ENCODE data around the gene FUOM.

FUOM gene

GRCh38 chr10:133309720-133310398 is 48.0 kb downstream of the FUOM start:
- DNase-seq: no peak

DNA sequence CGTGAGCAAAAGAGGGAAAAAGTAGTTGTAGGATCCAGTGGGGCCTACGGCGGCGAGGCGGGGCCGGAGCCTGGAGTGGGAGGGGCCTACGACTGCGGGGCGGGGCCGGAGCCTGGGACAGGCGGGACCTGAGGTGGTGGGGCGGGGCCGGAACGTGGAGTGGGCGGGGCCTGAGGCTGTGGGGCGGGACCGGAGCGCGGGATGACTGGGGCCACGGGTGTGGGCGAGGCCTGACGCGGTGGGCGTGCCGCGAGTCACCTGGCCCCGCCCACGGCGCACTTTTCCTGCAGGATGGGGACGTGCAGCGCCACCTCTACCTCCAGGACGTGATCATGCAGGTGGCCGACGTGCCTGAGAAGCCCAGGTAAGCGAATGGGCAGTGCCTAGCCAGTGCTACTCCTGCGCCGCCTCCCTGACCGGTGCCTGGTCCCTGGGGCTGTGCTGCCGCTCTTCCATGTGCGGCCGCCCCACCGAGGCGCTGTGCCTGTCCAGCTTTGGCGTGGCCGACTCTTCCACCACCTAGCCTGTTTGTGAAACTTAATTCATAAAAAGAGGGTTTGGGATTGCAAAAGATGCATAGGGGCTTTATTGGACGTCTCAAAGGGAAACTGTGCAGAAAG is 48.6 kb downstream of the FUOM start:
- peak; percentile 92 for DNase-seq

GRCh38 chr10:133308421-133309099 is 49.3 kb downstream of the FUOM start, which contains the start of the genes TUBGCP2 and ZNF511:
Gene TUBGCP2 (minus strand): TSS chr10:133308872. CDS start chr10:133302941, 5,931 bp downstream.
Gene ZNF511 (plus strand): TSS chr10:133308914. CDS start chr10:133308944, 30 bp downstream.
- peak; percentile 90 for DNase-seq

DNA sequence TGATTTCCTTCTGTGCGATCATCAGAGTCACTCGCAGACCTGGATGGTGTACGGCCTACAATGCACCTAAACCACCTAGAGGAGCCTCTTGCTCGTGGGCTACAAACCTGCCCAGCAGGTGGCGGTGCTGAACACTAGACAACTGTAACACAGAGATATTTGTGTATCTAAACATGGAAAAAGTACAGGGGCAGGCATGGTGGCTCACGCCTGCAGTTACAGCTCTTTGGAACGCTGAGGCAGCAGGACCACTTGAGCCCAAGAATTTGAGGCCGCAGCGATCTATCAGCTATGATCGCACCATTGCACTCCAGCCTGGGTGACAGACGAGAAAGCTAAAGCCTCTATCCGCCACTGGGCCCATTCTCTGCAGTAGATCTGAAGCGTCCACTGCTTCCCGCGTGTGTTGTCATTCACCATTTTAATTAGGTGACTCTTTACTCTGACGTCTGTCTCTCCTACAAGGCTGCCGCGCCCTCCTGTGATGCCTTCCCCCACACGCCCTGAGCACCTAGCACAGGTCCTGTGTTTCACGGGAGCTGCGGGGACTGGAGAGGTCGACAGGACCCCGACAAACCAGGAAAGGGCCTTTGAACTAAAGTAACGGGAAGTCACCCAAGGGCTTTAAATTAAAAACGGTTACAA is 49.9 kb downstream of the FUOM start:
- peak; percentile 88 for DNase-seq

DNA sequence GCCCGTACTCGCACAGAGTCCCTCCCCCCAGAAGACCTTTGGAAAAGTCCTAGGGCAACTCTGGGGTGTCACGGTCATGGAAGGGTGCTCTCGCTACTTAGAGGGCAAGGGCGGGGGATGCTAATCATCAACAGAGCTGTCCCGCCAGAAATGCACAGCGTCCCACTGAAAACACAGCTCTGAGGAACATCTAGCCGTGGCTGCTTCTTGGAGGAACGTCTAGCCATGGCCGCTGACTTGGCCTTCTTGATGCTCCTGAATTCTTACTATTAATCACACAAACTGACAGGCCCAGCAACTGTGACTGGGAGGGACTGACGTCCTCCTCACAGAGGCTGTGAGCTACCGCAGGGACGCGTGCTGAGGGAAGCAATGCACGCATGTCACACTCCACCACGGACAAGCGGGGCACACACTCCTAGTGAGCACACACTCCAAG is 50.9 kb downstream of the FUOM start:
- DNase-seq: no peak

DNA sequence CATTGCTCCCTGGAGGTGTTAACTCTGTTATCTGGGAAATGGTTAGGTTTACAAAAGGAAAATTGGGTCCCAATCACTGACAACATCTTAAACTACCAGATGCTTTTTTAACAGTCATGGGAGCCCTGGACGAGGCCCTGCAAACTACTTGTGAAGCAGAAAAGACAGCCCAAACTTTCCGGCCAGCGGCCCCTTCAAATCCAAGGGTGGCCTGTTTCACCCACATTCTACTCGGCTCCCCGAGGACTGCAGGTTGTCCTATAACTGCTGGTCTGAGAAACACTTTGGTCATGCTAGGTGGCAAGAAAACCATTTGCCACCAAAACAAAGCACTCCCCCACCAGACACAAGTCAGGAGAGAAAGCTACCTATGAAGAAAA is 51.7 kb downstream of the FUOM start:
- no peak for DNase-seq

Measured in stimulated activated CD4-positive, alpha-beta T cell treated with anti-CD3 and anti-CD28 coated beads, Interleukin-4, amount 100 ng/mL, for 1 hour (primary cell).